ENCODE results near the gene ALKBH6. TPM values are rescaled to one million over a fixed set of nuclear protein-coding genes. Genes with fewer than 3 reads are reported as not detected.

Gene ALKBH6
- total and polyA plus RNA-seq, 10 of the 15 experiments (the other 5 are each of a cell fraction or from before 2014, with no cell fraction given): 1.2 to 56.5 (median 36.1) TPM

DNA sequence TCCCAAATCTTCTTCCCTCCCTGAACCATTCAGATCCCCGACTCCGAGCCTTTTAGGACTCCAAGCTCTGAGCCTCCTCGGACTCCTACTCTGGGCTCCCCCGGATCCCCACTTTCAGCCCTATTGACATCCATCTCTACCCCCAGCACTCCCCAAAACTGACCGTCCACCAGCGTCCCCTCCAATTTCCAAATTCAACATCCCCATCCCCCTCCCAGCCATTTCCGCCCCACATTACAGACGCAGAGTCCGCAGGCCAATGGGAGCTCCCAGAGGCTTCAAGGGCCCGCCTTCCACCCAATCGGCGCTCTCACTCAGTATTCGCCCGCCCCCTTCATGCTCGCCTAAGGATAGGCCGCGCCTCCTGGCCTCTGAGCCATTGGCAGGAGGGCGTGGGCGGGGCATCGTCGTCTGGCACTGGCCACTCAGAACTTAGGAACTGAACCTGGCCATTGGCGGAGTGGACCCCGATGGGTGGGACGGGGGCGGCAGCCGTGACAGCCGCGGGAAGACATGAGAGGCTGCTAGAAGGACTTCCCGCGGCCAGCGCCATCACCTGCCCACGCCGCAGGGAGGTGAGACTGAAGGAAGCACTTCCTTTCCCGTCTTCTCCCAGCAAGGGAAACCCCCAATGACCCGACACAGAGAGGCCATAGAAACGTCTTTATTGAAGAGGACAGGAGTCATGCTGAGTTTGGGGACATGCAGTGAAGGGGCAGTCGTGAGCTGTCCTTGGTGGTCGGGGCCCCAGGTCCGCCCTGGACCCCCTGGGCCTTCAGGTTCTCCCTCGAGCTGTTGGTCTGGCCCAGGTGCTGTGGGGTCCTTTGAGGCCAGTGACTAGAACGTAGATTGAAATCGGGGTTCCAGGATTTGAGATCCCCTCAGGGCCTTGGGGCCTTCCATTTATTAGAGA, at the start of gene ALKBH6 (continued):
- TF ChIP-seq, protein P1, sequence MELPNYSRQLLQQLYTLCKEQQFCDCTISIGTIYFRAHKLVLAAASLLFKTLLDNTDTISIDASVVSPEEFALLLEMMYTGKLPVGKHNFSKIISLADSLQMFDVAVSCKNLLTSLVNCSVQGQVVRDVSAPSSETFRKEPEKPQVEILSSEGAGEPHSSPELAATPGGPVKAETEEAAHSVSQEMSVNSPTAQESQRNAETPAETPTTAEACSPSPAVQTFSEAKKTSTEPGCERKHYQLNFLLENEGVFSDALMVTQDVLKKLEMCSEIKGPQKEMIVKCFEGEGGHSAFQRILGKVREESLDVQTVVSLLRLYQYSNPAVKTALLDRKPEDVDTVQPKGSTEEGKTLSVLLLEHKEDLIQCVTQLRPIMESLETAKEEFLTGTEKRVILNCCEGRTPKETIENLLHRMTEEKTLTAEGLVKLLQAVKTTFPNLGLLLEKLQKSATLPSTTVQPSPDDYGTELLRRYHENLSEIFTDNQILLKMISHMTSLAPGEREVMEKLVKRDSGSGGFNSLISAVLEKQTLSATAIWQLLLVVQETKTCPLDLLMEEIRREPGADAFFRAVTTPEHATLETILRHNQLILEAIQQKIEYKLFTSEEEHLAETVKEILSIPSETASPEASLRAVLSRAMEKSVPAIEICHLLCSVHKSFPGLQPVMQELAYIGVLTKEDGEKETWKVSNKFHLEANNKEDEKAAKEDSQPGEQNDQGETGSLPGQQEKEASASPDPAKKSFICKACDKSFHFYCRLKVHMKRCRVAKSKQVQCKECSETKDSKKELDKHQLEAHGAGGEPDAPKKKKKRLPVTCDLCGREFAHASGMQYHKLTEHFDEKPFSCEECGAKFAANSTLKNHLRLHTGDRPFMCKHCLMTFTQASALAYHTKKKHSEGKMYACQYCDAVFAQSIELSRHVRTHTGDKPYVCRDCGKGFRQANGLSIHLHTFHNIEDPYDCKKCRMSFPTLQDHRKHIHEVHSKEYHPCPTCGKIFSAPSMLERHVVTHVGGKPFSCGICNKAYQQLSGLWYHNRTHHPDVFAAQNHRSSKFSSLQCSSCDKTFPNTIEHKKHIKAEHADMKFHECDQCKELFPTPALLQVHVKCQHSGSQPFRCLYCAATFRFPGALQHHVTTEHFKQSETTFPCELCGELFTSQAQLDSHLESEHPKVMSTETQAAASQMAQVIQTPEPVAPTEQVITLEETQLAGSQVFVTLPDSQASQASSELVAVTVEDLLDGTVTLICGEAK (IDR thresholded peaks at IDR 0.05; ENCODE audit: borderline replicate concordance): peak; percentile 62; the same call in 1 of the 2 replicates
- TF ChIP-seq PML (IDR thresholded peaks at IDR 0.05; ENCODE audit: low read length) (peak; percentile 57; the same call in 1 of the 2 replicates), IRF4 (IDR thresholded peaks at IDR 0.05; ENCODE audit: low read depth, low read length) (no peak), EGR1 (IDR thresholded peaks at IDR 0.05; ENCODE audit: borderline replicate concordance in 1 of 2, low read depth in 2 of 2, low read length in 2 of 2) (peak in 1 of 2 experiments; percentile 81; a peak in 2 of 3 replicates), NRF1 (conservative IDR thresholded peaks at IDR 0.05; ENCODE audit: low read depth, low read length) (no peak), RFX5 (IDR thresholded peaks at IDR 0.05; ENCODE audit: low read depth, low read length) (peak; percentile 69; the same call in 1 of the 2 replicates), TAF1 (IDR thresholded peaks at IDR 0.05; ENCODE audit: borderline replicate concordance, low read depth, low read length) (peak; percentile 72), POU2F2 (IDR thresholded peaks at IDR 0.05; ENCODE audit: borderline replicate concordance, low read depth, low read length) (peak; percentile 39; the same call in 2 of the 3 replicates), NBN (IDR thresholded peaks at IDR 0.05) (peak; percentile 80; the same call in 1 of the 2 replicates), CHD4 (IDR thresholded peaks at IDR 0.05) (no peak), CHD2 (IDR thresholded peaks at IDR 0.05; ENCODE audit: borderline replicate concordance, low read depth, low read length) (peak; percentile 96), SKIL (IDR thresholded peaks at IDR 0.05; ENCODE audit: low read depth, poor library complexity, severe bottlenecking) (no peak), CREB1 (IDR thresholded peaks at IDR 0.05; ENCODE audit: low read depth) (peak; percentile 87)
